ENCODE data around the gene SYNC.

DNA sequence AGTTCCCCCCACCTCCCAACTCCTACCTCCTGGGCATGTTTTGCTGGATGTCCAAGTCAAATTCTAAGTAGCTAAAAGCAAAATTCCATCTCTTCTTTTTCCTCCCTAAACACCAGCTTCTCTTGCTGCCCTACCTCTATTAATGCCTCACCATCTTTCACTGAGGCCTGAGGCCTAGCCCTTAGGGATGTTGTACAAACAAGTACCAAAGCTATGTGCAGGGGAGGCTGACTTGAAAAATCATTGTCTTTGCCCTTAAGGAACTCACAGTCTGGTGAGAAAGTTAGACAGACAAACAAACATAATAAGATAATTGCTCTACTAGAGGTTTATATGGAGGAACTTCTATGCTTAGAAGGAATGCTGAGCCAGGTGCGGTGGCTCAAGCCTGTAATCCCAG lies 25.3 kb upstream of the SYNC start:
- TF ChIP-seq CTCF (IDR thresholded peaks at IDR 0.05; ENCODE audit: low read depth, low read length, poor library complexity, severe bottlenecking) = no peak
- no peak for TF ChIP-seq EZH2phosphoT487 (IDR thresholded peaks at IDR 0.05; ENCODE audit: borderline replicate concordance, low read length)

Data from DOHH2 (cell line).